GM18519 (cell line): Measurements from ENCODE around the gene IARS2.
"Not testable (repeated sequence)": the region's sequence is repeated elsewhere in the genome, so short reads cannot be mapped to it uniquely, and the experiment has no call there.

Source experiments
- ATAC-seq: cut with Tn5 transposase; IDR thresholded peaks from one replicate; pipeline ENCODE4 v1.9.1; 2021; ENCODE audit warnings: mild to moderate bottlenecking, moderate library complexity; ENCODE audit not compliant: unreplicated experiment, low FRiP score

Gene IARS2

GRCh38 chr1:220160027-220160426 is 66.1 kb downstream of the IARS2 start:
- no peak for ATAC-seq

- ATAC-seq = no peak
Observed at GRCh38 chr1:220164116-220164515, 70.2 kb downstream of the IARS2 start.

GRCh38 chr1:220164517-220164916 is 70.6 kb downstream of the IARS2 start:
- ATAC-seq = no peak

GRCh38 chr1:220166853-220167252 is 72.9 kb downstream of the IARS2 start:
- no peak for ATAC-seq

GRCh38 chr1:220169887-220170286 is 76.0 kb downstream of the IARS2 start:
- not testable (repeated sequence) for ATAC-seq

- no peak for ATAC-seq
Observed at GRCh38 chr1:220170836-220171526, 77.0 kb downstream of the IARS2 start.

GRCh38 chr1:220176540-220176939 is 82.6 kb downstream of the IARS2 start:
- no peak for ATAC-seq

- ATAC-seq = no peak
Observed at GRCh38 chr1:220182111-220182510, 88.2 kb downstream of the IARS2 start.

GRCh38 chr1:220182656-220183055 is 88.7 kb downstream of the IARS2 start:
- ATAC-seq = no peak

- ATAC-seq = no peak
Observed at GRCh38 chr1:220184506-220184905, 90.6 kb downstream of the IARS2 start.

GRCh38 chr1:220186752-220187151 is 92.8 kb downstream of the IARS2 start:
- no peak for ATAC-seq

GRCh38 chr1:220188538-220188937 is 94.6 kb downstream of the IARS2 start:
- no peak for ATAC-seq

- ATAC-seq = no peak
Observed at GRCh38 chr1:220189750-220190347, 95.9 kb downstream of the IARS2 start.

- no peak for ATAC-seq
Observed at GRCh38 chr1:220195701-220196100, 101.8 kb downstream of the IARS2 start.
